HG03060 (cell line): ENCODE data around the gene VWA5A.

Experiments
- ATAC-seq: cut with Tn5 transposase; IDR thresholded peaks from one replicate; pipeline ENCODE4 v1.9.1; 2021; ENCODE audit warnings: low read depth, moderate number of reproducible peaks; ENCODE audit not compliant: unreplicated experiment

Gene VWA5A, protein sequence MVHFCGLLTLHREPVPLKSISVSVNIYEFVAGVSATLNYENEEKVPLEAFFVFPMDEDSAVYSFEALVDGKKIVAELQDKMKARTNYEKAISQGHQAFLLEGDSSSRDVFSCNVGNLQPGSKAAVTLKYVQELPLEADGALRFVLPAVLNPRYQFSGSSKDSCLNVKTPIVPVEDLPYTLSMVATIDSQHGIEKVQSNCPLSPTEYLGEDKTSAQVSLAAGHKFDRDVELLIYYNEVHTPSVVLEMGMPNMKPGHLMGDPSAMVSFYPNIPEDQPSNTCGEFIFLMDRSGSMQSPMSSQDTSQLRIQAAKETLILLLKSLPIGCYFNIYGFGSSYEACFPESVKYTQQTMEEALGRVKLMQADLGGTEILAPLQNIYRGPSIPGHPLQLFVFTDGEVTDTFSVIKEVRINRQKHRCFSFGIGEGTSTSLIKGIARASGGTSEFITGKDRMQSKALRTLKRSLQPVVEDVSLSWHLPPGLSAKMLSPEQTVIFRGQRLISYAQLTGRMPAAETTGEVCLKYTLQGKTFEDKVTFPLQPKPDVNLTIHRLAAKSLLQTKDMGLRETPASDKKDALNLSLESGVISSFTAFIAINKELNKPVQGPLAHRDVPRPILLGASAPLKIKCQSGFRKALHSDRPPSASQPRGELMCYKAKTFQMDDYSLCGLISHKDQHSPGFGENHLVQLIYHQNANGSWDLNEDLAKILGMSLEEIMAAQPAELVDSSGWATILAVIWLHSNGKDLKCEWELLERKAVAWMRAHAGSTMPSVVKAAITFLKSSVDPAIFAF

DNA sequence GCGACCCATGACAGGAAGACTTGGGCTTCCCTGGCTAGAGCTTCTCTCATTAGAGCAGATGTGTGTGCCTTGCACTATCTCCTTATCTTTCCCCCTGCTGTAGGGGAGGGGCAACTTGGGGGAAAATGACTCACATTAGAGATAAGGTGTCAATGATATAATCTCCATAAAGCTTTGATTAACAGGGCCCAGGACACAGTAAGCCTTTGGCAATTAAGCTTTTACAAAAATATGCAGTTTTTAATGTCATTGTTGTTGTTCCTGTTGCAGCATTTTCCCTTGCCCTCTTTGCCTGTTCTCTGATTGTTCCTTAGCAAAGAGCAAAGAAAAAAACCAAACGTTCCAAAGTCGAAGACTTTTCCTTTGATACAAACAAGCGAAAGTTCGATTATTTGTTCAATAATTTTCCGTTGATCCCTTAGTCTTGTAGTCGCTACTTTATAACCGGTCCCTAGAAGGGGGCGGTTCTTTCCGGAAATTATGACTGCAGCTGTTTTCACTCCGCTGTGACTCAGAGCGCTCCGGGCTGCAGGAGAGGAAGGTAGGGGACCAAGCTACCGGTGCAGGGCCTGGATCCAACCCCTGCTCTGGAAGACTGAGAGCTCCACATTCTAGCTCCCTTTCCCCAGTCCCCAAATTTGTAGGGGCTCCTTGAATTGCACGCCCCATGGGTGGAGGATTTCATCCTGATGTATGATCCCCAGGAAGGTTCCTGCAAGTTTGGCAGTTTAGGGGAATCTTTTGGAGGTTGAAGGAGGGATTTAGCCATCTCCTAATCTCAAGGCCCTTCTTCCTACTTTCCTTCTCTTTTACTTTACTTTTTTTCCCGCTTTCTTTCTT, at the start of gene VWA5A:
Gene VWA5A, plus strand, starts transcription at position 509 of the 840 bp plus-strand sequence. CDS start 2,062 bp downstream, outside the sequence.
- peak; percentile 99 for ATAC-seq

DNA sequence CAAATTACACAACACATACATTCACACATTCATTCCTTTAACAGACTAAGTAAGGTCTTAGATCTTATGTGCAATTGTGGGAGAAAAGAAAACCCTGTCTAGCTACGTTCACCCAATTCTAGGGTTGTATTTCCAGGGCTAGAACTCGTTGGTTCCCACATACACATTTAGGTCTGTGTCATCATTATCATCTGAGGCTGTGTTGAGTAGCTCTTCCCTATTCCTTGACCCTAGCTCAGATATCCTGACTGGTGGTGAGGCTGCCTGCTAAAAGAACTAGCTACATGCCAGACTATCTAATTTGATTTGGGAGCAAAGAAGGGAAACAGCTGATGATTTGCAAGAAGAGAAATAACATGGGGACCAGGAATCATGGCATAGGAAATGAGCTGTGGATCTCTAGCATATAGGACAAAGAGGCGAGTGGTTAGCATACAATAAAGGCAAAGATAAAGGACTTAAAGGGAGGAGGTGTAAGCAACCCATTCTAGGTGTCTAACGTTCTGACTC, 46.6 kb upstream of the VWA5A start:
- no peak for ATAC-seq

DNA sequence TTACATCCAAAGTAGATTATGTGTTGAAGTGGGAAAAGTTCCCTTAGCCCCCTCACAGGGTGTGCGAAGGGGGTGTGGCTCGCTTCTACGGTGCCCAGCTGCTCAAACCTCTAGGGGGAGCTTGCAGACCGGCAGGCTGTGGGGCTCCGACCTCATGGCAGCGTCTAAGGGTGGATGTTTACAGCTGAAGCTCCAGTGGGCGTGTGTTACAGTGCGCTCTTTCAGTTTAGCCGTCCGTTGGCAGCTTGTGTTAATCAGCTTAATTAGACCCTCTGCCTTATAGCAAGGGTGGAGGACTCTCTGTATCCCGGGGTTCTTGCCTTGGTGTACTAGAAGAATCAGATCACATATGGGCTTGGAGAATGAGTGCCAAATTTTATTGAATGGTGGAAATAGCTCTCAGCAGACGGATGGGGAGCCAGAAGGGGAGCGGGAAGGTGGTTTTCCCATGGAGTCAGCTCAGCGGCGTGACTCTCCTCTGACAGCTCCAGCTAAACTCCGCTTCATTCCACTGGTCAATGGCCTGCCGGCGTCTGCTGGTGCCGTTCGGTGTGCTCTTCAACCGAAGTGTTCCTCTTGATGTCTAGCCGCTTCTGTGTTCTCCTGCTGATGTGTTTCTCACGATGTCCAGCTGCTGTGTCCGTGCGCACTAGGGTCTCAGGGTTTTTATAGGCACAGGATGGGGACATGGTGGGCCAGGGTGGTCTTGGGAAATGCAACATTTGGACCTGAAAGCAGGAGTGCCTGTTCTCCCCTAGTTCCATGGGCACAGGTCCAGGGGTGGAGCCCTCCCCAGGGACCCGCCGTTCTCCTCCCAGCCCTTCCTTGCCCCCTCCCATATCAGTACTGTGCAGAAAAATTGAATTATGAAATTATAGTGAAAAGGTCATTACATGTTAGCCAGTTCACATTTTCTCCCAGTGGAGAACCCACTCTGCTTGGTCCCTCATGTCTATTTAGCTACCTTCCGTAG, 45.5 kb upstream of the VWA5A start:
- ATAC-seq, result peak; percentile 48

DNA sequence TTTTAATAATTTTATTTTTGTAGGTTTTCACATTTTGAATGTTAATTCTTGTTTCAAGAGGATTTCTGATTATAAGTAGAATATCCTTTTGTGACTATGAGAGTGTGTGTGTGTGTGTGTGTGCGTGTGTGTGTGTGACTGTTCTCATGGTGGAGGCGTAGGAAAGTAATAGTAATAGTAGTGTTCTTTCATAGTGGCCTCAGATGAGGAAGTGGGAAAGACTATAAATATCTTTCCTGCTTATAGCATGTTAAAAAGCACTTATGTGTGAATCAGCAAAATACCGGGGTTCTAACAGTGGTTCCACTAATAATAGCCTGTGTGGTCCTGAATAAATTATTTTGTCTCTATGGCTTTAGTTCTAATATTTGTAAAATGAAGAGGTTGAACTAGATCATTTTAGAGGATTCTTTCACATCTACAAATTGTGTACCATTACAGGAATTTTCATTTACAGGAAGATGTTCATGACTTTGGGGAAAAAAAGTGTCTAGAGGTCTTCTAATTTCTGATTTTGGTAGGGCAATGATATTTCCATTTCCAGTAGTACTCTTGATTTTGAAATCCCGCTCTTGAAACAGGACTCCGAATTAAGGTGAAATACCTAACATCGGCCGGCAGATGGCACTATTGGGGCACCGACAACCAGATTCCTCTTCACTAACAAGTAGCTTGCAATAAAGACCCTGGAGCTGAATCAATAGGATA, 44.2 kb upstream of the VWA5A start:
- ATAC-seq, result peak; percentile 93

DNA sequence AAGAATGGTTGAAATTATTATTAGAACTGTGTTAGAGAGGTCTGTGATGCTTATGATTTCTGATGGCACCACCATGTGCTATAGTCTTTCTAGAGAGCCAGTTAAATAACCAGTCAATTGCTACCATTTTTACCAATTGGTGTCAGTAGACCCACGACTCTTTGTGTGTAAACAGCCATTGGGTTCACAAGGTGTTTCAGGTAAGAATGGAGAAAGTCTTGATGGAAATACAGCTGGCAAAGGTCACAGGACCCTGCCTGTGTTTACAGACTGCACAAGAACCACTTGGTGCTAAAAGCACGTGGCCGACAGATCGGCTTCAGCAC, 43.7 kb upstream of the VWA5A start:
- no peak for ATAC-seq

DNA sequence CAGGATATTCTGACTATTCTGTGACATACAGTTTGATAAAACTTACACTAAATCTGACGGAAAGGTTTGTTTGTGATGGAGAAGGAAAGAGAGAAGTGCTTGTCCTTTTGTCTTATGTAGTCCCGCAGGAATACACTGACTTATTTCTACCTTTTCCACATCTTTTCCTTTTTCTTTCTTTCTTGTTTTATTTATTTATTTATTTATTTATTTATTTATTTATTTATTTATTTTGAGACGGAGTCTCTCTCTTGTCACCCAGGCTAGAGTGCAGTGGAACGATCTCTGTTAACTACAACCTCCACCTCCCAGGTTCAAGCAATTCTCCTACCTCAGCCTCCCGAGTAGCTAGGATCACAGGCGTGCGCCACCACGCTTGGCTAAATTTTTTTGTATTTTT, 43.1 kb upstream of the VWA5A start:
- no peak for ATAC-seq

DNA sequence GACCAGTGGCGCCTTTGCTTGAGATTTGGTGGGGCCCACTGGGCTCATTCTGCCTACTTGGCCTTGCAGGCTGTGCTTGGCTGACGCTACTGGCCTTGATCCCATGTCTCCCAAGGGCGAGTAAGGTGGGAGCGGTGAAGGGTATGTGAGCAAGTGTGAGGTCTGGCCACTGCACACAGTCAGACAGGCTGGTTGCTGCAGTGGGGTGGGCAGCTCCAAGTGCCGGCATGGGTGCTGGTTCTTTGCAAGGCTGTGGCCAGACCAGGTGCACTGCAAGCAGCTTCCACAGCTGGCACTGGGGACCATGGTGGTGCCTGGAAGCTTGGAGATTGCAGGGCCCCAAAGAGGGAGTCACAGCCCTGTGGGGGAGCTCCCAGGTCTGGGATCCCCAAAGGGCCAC, 40.7 kb upstream of the VWA5A start:
- ATAC-seq, result no peak

DNA sequence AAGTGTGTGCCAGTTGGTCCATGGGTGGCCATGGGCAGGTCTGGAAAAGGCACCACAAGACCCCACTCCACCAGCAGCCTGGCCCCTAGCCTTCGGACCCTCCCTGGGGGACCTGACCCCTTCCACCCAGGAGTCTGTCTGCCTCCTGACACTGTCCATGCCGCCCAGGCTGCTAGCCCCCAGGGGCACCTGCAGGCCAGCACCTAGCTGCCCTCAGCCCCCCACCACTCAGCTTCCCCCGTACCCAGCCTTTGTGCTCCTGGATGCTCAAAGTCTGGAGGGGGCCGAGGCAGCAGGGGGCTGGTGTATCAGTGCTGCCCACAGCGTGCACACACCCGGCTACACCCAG, 39.8 kb upstream of the VWA5A start:
- no peak for ATAC-seq

DNA sequence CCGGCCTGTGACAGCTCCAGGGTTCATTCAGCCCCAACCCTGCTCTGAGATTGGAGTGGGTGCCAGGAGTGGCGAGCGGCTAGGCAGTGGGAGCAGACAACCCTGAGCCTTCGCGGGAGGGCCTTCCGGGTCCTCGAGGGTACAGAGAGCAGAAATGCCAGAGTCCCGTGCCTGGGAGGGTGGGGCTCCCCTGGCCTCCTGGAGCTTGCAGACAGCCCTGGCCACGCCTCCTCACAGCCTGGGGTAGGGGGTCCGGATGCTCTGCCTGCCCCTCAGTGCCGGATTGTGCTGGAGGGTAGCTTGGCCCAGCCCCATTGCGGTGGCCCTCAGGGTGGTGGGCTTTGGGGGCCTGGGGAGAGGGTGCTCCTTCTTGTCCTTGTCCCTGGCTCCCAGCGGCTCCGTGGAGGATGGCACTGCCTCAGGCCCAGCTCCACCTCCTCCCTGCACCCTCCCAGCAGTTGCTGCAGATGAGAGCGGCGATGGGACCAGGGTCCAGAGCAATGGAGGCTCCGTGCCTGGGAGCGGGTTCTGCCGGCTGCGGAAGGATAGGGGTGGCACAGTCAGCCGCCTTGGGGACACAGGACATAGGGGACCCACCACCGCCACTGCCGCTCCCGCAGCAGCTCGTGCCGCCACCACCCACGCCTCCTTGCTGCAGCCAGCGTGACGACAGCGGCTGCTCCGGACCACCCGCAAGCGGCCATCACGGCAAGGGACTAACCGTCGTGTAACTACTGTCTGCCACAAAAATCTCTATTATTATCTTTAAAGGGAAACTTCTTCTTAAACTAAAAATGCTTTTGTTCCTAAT, 39.2 kb upstream of the VWA5A start:
- peak; percentile 50 for ATAC-seq

DNA sequence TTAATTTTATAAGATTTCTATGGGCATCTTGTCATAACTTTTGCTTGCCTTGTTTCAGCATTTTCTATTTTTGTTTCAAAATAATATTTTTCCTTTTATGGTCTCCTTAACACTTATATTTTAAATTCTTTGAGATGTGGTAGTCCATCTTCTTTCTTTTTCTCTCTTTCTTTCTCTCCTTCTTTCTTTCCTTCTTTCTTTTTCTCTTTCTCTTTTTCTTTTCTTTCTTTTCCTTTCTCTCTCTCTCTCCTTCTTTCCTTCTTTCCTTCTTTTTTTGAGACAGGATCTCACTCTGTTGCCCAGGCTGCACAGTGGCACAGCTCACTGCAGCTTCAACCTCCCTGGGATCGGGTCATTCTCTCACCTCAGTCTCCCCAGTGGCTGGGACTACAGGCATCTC, 38.0 kb upstream of the VWA5A start:
- ATAC-seq, result no peak

DNA sequence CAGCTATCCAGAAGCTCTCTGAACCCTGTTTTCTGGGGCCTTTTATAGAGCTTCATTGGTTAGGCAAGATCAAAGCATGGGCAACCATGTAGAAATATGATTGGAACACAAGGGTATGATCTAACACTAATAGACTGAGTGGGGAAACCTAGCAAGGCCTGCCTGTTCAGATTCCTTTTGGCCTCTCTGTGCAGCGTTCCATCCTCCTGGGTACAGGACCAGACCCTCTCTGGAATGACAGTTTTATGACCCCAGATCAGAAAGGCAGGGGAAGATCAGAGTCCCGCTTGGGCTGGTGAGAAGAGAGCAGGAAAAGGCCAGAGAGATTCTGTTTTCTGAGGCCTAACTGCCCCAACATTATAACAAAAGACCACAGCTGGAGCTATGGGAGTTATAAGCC, 36.7 kb upstream of the VWA5A start:
- ATAC-seq, result no peak

DNA sequence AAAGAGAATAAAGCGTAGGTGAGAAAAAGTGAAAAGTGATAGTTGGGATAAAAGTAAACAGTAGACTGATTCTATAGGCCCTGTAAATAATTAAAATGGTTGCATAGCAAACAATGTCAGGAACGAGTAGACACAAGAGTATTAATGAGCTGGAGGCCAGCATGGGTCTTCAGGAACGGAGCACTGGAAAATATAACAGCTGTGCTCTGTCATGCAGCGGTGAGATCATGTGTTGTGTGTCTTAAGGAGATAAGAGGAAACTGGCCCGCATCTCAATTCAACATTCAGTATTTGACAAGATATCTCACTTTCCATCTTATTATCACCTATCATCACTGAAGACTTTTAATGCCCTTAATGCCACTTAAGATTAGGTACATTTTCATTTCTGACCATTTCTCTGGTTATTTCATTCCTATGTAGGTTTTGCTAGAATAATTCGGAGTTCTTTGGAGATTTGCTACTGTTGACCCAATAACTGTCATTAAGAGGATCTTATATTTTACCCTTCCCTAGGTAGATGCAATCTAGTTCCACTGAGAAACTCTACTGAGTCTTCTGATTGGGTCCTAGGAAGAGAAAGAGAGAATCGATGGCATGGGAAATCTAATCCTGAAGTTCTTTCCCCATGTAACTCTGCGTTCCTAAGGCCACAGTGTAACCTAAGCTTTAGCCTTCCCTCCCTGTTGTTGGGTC, 35.5 kb upstream of the VWA5A start:
- no peak for ATAC-seq

DNA sequence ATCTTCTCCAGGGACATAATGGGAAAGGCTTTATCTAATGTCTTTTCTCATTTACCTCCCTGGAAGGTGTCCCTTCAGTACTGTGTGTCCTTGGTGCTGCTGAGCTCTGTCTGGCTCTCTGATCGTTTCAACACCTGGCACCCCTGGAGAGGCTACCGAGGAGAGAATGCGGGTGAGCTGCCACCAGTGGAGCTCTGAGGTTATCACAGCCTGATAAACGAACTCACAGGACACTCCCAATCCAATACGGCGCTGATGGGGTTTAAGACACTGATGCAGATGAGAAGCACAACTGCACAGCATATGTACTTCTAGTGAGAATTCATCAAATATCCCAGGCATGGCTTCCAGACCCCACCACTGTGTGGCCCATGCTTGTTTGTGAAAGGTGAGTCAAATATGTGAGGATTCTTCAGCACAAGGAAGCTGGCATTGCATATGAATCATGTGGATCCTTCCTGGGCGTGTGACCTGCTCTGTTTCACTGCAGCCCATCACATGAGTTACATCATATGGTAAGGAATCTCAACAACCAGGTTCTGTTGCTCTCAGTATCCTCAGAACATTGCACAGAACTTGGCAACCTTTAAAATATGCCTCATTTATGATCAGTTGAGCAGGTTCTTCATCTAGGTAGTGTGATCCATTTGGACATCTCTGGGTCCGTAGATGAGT, 34.8 kb upstream of the VWA5A start:
- ATAC-seq, result no peak

DNA sequence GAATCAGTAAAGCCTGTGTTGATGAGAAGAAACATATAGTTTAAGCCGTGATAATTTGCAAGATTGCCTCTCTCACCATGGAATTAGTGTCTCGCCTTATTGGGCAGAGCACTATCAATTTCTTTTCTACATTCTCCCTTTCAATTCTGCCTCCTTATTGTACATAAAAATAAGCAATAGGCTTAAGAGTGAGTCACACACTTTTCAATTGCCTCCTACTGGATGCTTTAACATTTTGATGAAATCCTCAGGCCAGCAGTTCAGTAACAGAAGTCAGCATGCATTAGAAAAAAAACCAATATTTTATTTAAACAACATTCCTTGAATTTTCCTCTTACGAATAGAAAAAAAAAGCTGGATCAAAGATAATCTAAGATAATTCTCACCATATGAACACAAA, 33.8 kb upstream of the VWA5A start:
- no peak for ATAC-seq

DNA sequence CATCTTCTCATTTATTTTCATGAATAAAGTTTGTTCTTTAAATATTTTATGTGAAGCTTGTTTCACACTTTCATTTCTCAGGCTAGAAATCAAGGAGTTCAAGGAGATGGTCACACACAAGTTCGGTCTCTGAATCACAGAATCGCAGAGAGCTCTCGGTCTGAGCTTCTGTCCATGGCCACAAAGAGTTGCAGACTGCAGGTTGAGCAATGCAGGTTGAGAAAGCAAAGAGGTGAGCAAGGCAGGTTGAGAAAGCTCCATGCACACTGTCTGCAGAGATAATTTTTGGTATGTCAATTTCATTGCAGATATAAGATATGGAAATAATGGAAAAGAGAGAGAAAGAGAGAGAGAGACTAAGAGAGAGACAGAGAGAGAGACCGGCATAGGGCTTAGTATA, 32.9 kb upstream of the VWA5A start:
- ATAC-seq, result no peak

DNA sequence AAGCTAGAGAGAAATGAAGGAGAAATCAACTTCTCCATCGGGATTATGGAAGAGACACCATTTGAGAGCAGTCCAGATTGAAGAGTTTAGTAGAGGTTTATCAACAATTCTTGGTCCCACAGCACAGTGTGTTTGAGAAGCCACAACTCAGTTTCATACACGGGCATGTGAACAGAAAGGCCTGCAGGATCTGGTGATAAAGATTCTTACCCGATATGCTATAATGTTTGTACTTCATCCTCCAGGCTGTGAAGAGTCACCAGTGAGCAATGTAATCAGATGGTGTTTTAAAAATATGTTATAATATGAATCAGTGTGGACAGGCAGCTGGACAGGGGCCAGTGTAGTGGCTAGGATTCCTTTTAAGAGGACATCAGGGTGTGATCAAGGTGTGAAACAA, 29.7 kb upstream of the VWA5A start:
- no peak for ATAC-seq
